ENCODE measurements around the gene HIPK4. TPM values are rescaled to one million over a fixed set of nuclear protein-coding genes. Genes with fewer than 3 reads are reported as not detected.

HIPK4 gene
- total and polyA plus RNA-seq, 9 of the 15 experiments (the other 6 are each of a cell fraction or from before 2014, with no cell fraction given): 0.06 to 0.09 TPM; not detected in 7

GRCh38 chr19:40380199-40381037, 9.6 kb downstream of the HIPK4 start (continued):
- TF ChIP-seq REST (IDR thresholded peaks at IDR 0.05; ENCODE audit: borderline replicate concordance): no peak
- no peak for TF ChIP-seq REST (CRISPR knock-in tag; IDR thresholded peaks at IDR 0.05; ENCODE audit: low read depth)
- no peak for TF ChIP-seq KLF10 (CRISPR knock-in tag; IDR thresholded peaks at IDR 0.05)
- no peak for TF ChIP-seq GABPB2 (CRISPR knock-in tag; conservative IDR thresholded peaks at IDR 0.05)

Data from K562 (cell line).